ENCODE measurements around the gene KIAA0408. TPM values are rescaled to one million over a fixed set of nuclear protein-coding genes. Genes with fewer than 3 reads are reported as not detected.
"Not testable (repeated sequence)": the region's sequence is repeated elsewhere in the genome, so short reads cannot be mapped to it uniquely, and the experiment has no call there.

KIAA0408 gene
- total RNA-seq, 4 donors from 2014 or later = 2.3 to 31.2 (median 5.7) TPM

DNA sequence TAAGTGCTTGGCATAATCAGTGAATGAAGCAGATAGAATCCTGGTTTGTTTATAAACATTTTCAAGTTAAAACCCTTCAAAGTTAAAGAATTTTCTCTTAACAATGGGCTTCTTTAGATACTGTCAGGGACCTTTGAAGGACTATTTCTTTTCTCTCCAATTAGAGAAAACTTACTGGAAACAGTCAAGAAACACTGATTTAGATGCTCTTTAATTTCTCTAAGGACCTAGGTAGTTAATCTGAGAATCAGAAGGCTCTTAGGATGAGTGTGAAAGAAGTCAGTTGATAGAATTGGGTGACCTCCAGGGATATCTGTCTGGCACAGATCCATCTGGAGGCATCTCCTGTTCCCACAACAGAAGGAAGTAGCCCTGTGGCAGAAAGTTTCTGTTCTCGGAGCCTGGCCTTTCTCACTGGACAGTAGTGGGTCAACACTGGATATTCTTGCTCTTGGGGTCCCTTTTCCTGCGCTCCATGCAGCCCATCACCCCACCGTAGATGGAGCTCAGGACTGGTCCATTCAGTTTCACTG is 22.5 kb downstream of the KIAA0408 start:
- TF ChIP-seq, protein P1, sequence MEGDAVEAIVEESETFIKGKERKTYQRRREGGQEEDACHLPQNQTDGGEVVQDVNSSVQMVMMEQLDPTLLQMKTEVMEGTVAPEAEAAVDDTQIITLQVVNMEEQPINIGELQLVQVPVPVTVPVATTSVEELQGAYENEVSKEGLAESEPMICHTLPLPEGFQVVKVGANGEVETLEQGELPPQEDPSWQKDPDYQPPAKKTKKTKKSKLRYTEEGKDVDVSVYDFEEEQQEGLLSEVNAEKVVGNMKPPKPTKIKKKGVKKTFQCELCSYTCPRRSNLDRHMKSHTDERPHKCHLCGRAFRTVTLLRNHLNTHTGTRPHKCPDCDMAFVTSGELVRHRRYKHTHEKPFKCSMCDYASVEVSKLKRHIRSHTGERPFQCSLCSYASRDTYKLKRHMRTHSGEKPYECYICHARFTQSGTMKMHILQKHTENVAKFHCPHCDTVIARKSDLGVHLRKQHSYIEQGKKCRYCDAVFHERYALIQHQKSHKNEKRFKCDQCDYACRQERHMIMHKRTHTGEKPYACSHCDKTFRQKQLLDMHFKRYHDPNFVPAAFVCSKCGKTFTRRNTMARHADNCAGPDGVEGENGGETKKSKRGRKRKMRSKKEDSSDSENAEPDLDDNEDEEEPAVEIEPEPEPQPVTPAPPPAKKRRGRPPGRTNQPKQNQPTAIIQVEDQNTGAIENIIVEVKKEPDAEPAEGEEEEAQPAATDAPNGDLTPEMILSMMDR (IDR thresholded peaks at IDR 0.05) = no peak
- no peak for TF ChIP-seq POLR2A (IDR thresholded peaks at IDR 0.05)
- intact Hi-C loops (cut with DNase I; ENCODE audit: low total_unique reads) = no loop called here
- H3K27ac ChIP-seq = no peak overlapping the region
- no peaks in the 10 kb centered on the region for H3K4me1 ChIP-seq
- no peaks in the 10 kb centered on the region for H3K36me3 ChIP-seq
- H3K4me3 ChIP-seq = no peak overlapping the region
- H3K9me3 ChIP-seq = no peaks in the 10 kb centered on the region
- no peaks in the 10 kb centered on the region for H3K27me3 ChIP-seq
- DNase-seq = no peak

GRCh38 chr6:127435626-127436220 is 23.5 kb downstream of the KIAA0408 start:
- Histone ChIP-seq H3K27me3 (no peaks in the 10 kb centered on the region), H3K4me3 (no peak overlapping the region), H3K4me1 (no peaks in the 10 kb centered on the region), H3K36me3 (no peaks in the 10 kb centered on the region), H3K27ac (no peak overlapping the region), H3K9me3 (no peaks in the 10 kb centered on the region)
- no peak for DNase-seq
- no peak for TF ChIP-seq POLR2A (IDR thresholded peaks at IDR 0.05)
- TF ChIP-seq, protein P1 (IDR thresholded peaks at IDR 0.05) = no peak
- intact Hi-C loops (cut with DNase I; ENCODE audit: low total_unique reads) = no loop called here

- Histone ChIP-seq H3K9me3 (no peaks in the 10 kb centered on the region), H3K36me3 (no peaks in the 10 kb centered on the region), H3K4me1 (no peaks in the 10 kb centered on the region), H3K27me3 (no peaks in the 10 kb centered on the region), H3K4me3 (no peak overlapping the region), H3K27ac (no peak overlapping the region)
- DNase-seq = no peak
- intact Hi-C loops (cut with DNase I; ENCODE audit: low total_unique reads) = no loop called here
- TF ChIP-seq POLR2A (IDR thresholded peaks at IDR 0.05) = no peak
- TF ChIP-seq, protein P1 (IDR thresholded peaks at IDR 0.05) = no peak
Measured at GRCh38 chr6:127434651-127435050, 24.5 kb downstream of the KIAA0408 start.

GRCh38 chr6:127428562-127428961 is 30.6 kb downstream of the KIAA0408 start:
- H3K27ac ChIP-seq; H3K9me3 ChIP-seq; H3K4me3 ChIP-seq; H3K27me3 ChIP-seq; H3K4me1 ChIP-seq; intact Hi-C loops (cut with DNase I; ENCODE audit: low total_unique reads); H3K36me3 ChIP-seq; DNase-seq: not testable (repeated sequence)

DNA sequence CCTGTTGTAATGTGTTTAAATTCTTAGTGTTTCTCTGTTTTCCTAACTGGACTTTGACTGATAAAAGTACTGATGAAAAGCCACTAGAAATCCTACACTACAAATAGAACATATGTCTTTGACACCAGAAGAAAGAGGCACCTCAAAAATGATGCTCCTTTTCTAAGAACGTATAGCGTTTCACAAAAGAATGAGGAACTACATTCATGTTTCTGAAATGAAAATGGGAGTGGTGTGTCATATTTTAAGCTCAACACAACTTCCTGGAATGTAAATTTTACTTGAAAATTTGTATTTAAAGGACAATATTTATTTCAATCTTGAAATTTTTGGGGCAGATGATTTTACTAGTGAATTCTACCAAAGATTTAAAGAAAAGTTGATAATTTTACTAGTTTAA is 35.3 kb downstream of the KIAA0408 start:
- TF ChIP-seq, protein P1 (IDR thresholded peaks at IDR 0.05) = no peak
- no peak for TF ChIP-seq POLR2A (IDR thresholded peaks at IDR 0.05)
- DNase-seq = no peak
- Histone ChIP-seq H3K4me1 (no peaks in the 10 kb centered on the region), H3K27me3 (no peaks in the 10 kb centered on the region), H3K9me3 (no peaks in the 10 kb centered on the region), H3K4me3 (no peak overlapping the region), H3K36me3 (no peaks in the 10 kb centered on the region), H3K27ac (no peak overlapping the region)
- intact Hi-C loops (cut with DNase I; ENCODE audit: low total_unique reads) = no loop called here

- H3K27ac ChIP-seq; DNase-seq; intact Hi-C loops (cut with DNase I; ENCODE audit: low total_unique reads): not testable (repeated sequence)
Measured at GRCh38 chr6:127421164-127421563, 38.0 kb downstream of the KIAA0408 start.

More at GRCh38 chr6:127421164-127421563, 38.0 kb downstream of the KIAA0408 start:
- not testable (repeated sequence) for H3K4me1 ChIP-seq, H3K27me3 ChIP-seq, H3K9me3 ChIP-seq, H3K4me3 ChIP-seq, H3K36me3 ChIP-seq

Measured in uterus (tissue), 4 donors.